Measurements from ENCODE around the gene GPR132.
"Not testable (repeated sequence)": the region's sequence is repeated elsewhere in the genome, so short reads cannot be mapped to it uniquely, and the experiment has no call there.

Gene GPR132

GRCh38 chr14:105090493-105091053 is 25.3 kb upstream of the GPR132 start:
- DNase-seq, result peak; percentile 36

GRCh38 chr14:105089746-105090492 is 24.7 kb upstream of the GPR132 start:
- no peak for DNase-seq

DNA sequence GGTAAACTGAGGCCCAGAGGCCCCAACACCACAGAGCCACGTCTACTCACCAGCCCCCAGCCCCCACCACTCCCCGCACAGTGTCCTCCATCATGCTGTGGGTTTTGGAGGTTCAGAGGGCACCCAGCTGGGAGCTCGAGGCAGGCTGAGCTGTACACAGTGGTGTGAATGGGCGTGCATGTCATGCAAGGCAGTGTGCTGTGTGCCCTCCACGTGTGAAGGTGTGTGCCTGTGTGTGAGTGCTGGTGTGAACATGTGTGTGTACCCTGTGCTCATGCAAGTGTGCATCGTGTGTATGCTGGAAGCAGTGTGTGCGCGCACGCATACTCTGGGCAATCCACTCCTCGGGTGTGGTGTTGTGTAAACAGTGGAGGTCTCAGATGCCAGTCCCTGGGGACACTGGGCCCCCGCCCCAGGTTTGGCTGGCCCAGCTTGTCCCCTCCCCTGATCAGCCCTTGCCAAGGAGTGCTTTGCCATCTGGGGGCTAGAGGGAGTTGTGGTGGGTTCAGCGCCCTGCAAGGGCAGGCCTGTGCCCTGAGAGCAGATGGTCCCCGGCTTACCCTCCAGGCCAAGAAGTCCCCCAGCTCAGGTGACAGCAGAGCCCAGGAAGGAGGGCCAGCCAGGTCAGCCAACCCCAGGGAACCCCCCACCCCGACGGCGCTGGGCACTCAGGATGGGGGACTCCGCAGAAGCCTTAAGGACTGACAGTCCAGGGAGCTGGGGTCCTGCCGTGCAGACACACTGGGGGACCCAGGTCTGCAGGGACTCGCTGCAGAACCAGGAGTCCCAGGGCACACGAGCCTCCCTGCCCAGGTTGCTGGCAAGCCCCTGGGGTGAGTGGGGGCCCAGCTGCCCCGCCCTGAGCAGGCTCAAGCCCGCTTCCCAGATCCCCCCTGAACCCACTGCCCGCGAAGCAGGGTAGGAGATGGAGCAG is 23.8 kb upstream of the GPR132 start:
- DNase-seq, result no peak

GRCh38 chr14:105087963-105088811 is 23.0 kb upstream of the GPR132 start:
- no peak for DNase-seq

GRCh38 chr14:105087308-105087962 is 22.2 kb upstream of the GPR132 start:
- DNase-seq, result no peak

- no peak for DNase-seq
Observed at GRCh38 chr14:105086833-105087307, 21.6 kb upstream of the GPR132 start.

DNA sequence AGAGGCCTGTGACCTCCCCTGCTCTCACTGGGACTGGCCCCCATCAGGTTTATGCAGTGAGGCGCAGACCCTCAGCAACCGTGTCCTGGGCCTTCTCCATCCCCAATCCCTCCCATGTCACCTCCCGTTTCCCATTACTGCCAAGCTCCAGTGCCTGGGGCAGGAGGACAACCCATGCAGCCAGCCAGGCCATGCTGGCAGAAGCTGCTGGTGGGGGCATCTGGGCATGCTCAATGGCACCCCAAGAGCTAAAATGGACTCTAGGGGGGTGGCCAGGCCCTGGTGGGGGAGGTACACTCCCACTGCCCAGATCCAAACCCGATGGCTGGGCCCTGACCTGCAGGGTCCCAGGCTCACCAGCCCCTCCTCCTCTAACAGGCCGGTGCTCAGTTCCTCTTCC is 20.5 kb upstream of the GPR132 start:
- no peak for DNase-seq

DNA sequence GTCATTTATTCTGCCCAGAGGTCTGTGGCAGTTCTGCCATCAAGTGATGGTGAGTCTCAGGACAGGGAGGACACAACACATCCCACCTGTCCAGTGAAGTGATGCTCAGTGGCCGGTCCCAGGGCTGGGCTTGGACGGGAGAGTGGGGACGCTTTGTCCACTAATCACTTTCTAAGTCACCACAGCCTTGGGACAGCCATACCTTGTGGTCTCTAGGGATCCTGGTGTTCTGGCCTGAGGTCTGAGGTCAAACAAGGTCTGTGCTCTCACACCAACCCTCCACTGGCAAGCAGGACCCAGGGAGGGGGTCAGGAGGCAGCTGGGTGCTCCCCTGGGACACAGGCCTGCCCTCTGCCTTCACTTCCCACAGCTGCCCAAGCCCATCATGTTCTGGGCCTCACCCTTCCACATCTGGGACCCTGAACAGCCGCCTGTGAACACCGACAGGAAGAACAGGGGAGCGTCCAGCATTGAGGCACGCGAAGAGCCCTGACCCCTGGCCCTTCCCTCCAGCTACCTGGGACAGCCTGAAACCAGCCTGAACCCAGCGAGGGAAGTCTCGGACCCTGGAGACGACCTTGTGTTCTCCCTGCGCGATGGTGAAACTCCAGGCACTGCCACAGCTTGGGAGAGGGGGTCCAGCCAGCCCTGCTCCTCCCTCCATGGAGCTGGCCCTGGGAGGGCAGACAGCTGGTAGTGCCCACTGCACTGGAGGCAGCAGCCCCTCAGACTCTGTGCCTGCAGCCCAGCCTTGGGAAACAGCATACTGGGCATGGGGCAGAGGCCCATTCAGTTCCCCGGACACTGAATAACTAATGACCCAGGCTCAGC is 19.7 kb upstream of the GPR132 start:
- no peak for DNase-seq

- DNase-seq, result no peak
Observed at GRCh38 chr14:105083926-105084685, 18.9 kb upstream of the GPR132 start.

DNA sequence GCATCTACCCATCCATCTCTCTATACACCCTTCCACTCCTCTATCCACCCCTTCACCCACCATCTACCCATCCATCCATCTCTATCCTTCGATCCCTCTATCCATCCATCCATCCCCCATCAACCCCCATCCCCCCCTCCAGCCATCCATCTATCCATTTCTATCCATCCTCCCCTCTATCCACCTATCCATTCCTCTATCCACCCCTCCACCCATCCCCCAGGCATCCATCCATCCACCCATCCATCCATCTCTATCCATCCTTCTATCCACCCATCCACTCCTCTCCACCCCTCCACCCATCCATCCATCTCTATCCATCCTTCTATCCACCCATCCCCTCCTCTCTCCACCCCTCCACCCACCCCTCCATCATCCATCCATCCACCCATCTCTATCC is 17.5 kb upstream of the GPR132 start:
- no peak for DNase-seq

- not testable (repeated sequence) for DNase-seq
Observed at GRCh38 chr14:105081473-105081872, 16.2 kb upstream of the GPR132 start.

- no peak for DNase-seq
Observed at GRCh38 chr14:105080161-105080560, 14.9 kb upstream of the GPR132 start.

- no peak for DNase-seq
Observed at GRCh38 chr14:105078294-105078693, 13.1 kb upstream of the GPR132 start.

GRCh38 chr14:105077649-105077995 is 12.4 kb upstream of the GPR132 start:
- DNase-seq, result no peak

GRCh38 chr14:105076805-105077648 is 11.8 kb upstream of the GPR132 start:
- no peak for DNase-seq

DNA sequence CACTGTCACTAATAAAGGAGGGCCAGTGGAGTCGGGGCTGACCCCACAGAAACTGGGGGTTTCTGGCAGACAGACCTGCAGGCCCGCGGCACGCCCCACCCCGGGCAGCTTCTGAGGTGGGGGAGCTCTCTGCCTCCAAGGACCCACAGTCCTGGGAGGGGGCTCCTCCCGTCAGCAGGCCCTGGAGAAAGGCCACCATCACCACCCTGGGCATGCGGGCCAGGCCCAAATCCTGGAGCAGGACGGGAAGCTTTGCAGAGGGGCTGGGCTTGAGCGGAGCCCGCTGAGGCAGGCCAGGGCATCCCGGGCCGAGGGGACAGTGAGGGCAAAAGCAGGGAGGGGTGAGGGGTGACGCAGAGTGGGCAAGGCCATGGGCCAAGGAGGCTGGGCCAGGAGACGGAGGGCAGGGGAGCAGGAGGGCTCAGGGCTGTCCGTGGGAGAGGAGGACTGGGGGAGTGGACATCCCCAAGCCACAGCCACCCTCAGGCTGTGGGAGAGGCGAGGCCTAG is 11.1 kb upstream of the GPR132 start:
- DNase-seq, result no peak

GRCh38 chr14:105075379-105076295 is 10.4 kb upstream of the GPR132 start:
- DNase-seq, result no peak

DNA sequence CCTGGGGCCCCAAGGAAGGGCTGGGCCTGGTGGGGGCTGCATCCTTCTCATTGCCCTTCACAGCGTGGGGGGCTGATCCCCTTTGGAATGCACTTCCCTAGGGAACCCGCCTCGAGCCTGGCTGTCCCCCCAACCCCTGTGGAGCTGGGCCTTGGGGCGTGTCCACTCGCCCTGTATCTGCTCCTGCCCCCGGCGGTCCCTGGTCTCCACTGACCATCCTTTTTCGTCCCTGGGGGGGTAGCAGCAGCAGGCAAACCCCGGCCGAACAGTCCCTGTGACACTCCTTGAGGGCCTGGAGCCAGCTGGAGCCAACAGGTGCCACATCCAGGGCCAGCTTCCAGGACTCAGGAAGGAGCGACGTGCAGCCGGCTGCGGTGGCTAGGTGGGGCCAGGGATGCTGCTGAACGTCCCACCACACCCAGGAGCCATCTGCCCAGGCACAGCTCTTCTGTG is 9.4 kb upstream of the GPR132 start:
- DNase-seq, result no peak
